Activated CD8-positive, alpha-beta memory T cell treated with anti-CD3 and anti-CD28 coated beads for 1 hour (primary cell): ENCODE data around the gene OGFOD2.

Experiments used
- DNase-seq, 2 donors: peaks; one replicate each; pipeline ENCODE4 v3.0.0-alpha.2; 2020; ENCODE audit warnings: low read depth in 1 of 2; ENCODE audit errors: extremely low read depth in 1 of 2

Gene OGFOD2

GRCh38 chr12:122976648-122976975 lies 1.6 kb downstream of the OGFOD2 start:
- no peak for DNase-seq

DNA sequence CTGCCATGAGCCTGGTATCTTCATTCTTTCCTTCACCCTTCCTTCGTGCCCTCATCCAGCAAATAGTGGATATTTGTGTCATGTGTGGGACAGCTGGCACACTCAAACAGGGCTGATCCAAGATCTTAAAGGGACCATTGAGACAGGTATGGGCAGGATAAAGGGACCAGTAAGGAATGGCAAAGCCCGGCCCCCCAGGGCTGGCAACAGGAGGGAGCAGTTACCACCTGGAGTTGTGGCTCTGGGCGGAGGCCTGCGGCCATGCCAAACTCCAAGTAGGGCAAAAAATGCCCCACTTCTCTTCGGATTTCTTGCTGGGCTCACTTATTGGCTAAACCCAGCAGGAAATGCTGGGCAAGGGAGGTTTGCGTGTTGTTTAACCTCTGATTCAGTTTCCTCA lies 2.1 kb downstream of the OGFOD2 start:
- no peak for DNase-seq

GRCh38 chr12:122977655-122978392 lies 2.8 kb downstream of the OGFOD2 start:
- no peak for DNase-seq

DNA sequence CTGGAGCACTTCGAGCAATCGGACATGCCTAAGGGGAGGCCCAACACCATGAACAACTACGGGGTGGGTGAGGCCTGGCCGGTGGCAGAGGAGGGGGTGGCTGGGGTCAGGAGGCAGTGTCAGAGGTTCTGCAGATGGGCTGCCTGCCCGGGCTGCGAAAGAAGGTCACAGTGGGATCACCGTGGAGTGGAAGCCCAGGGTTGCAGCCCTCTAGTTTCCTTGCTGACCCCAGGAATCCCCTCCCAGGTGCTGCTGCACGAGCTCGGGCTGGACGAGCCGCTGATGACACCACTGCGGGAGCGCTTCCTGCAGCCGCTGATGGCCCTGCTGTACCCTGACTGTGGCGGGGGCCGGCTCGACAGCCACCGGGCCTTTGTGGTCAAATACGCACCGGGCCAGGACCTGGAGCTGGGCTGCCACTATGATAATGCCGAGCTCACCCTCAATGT lies 3.5 kb downstream of the OGFOD2 start:
- DNase-seq: no peak

DNA sequence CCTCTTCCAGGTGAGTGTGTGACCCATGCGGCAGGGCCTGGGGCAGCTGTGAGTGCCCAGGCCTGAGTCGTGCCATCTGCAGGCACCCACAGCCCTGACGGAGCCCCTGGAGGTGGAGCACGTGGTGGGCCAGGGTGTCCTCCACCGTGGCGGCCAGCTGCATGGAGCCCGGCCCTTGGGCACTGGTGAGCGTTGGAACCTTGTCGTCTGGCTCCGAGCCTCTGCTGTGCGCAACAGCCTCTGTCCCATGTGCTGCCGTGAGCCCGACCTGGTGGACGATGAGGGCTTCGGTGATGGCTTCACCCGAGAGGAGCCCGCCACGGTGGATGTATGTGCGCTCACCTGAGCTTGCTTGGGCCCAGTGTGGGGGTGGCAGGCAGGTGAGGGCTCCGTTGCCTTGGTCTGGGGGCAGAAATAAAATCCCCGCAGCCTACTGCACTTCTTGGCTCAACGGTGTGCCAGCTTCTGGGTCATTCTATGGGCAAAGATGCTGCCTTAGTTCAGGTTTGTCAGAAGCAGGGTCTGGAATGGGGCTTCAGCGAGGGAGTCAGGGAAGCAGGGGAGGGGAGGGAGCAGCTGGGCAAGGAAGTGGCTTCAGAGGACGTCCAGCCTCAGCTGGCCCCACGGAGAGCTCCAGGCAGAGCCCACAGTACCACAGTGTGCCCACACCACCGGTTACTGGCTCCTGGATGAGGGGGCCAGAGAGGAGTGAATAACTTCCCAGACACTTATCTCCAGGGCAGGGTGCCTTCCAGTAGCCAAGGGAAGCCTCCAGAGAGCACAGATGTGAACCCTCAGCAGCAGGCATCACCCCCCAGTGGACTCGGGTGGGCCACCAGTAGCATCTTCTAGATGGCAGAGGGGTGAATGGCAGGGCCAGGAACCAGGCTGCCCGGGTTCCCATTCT lies 4.2 kb downstream of the OGFOD2 start:
- DNase-seq: no peak

DNA sequence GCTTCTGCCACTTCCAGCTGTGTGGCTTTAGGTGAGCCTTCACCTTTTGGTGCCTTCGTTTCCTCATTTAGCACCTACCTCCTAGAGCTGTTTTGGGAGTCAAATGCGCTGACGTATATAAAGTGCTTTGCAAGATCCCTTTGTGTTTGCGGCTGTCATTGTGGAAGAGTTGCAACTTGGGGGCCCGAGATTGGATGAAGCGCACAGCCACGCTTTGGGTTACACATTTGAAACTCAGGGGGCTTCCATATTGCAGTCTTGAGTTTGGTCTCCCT lies 4.8 kb downstream of the OGFOD2 start:
- no peak for DNase-seq

GRCh38 chr12:122980183-122981035 lies 5.4 kb downstream of the OGFOD2 start, which contains the start of gene ARL6IP4:
ARL6IP4 (plus strand) TSS chr12:122980681; CDS start chr12:122981140, 459 bp downstream.
- peak in 1 of 2 donors; percentile 50 for DNase-seq

DNA sequence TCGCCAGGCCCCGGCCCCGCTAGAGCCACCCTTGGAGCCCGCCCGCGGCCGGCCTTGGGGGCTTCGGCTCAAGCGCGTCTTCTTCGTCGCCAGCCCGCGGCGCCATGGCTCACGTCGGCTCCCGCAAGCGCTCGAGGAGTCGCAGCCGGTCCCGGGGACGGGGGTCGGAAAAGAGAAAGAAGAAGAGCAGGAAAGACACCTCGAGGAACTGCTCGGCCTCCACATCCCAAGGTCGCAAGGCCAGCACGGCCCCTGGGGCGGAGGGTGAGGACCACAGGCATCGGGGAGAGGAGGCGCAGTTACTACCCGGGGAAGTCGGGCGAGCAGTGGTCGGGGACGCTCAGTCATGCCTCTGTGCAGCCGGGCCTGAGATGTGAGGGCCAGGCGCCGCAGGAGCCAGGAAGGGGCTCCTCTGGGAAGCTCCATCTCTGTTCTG lies 6.0 kb downstream of the OGFOD2 start:
- no peak for DNase-seq

DNA sequence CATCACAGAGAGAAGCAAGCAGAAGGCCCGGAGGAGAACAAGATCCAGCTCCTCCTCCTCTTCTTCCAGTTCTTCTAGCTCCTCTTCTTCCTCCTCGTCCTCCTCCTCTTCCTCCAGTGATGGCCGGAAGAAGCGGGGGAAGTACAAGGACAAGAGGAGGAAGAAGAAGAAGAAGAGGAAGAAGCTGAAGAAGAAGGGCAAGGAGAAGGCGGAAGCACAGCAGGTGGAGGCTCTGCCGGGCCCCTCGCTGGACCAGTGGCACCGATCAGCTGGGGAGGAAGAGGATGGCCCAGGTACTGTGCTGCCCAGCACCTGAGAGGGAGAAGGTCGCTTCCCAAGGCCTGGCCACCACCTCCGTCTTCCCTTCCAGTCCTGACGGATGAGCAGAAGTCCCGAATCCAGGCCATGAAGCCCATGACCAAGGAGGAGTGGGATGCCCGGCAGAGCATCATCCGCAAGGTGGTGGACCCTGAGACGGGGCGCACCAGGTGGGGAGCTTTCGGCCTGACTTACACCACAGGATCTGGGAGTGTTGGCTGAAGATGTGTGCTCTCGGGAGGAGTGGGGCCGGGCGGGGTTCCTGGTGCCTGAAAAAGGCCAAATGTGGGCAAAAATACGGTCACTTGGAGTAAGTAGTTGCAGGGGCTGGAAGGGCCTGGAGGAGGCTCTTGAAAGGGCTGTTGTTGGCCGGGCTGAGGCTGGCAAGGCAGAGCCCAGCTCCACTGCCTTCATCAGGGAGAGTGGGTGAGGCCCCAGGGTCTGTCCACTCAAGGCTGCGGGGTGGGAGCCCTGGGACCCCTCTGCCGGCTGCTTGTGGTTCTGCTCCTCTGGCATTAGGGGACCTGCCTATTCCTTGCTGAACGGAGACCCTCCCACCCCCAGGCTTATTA lies 6.8 kb downstream of the OGFOD2 start:
- no peak for DNase-seq

GRCh38 chr12:122982477-122982815 lies 7.4 kb downstream of the OGFOD2 start:
- no peak for DNase-seq

- DNase-seq: no peak
Observed at GRCh38 chr12:122982963-122983788, 8.1 kb downstream of the OGFOD2 start.

DNA sequence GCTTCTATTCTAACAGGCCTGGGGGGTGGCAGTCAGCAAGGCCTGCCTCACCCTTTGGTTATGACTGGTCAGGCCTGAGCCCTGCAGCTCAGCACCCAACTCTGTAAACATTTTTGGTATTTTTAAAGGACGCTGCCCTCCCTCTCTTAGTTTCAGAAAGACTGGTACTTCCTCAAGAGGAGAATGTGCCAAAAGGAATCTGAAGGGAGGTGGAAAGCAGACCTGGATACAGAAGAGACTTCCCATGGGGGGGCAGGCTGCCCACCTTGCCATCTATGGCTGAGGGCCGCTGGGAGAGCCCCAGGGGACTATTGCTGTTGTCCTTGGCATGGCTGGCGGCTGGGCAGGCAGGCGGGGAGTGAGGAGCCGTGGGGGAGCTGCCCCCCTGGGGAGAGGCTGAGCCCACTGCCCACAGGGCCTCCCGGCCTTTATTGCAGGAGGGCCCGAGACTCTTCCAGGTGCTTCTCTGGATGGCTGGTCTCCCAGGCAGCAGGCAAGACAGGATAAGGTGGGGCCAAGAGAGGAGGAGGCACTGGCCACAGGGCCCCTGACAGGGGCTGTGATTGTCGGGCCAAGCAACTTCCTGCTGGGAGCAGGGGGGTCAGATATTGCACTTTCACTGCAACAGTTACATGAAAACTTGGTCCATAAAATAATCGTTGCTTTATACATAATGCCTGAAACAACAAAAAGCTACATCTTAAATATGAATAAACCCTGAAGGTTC lies 8.9 kb downstream of the OGFOD2 start:
- no peak for DNase-seq

GRCh38 chr12:122984612-122985337 lies 9.7 kb downstream of the OGFOD2 start:
- no peak for DNase-seq

DNA sequence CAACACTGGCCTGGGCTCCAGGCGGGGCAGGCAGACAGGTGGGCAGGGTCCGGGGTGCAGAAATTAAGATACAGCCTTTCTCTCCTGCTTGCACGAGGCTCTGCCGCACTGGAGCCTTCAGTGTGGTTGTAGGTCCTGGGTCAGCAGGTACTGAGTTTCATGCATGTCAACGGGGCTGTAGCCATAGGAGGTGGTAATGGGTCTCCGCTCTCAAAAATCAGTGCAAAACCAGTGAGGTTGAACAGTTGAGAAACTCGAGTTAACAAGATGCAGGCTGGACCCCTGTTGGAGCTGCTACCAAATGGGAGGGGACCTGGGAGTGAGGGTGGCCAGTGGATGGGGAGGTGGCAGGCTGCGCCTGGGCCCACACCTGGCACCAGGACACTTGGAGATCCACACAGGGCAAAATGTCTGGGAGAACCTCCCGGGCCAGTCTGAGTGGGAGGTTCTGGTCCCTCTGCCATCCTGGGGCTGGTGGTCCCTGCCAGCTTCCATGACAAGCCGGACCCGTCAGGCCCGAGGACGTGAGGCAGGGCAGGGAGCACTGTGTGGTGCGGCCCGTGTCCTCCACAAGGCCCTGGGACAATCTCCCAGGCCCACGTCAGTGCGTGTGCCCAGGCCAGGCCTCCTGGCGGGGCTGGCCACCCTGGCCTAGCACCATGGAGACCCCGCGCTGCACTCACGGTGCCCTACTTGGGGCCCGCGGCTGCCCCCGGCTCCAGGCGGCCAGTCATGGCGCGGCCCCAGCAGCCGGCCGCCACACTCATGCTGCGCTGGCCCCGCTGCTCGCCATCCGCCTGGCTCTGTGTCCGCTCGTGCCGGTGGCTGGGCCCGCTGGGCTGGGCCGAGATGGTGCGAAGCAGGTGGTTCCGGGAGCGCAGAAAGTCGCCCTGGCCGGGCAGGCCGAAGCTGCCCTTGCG lies 10.6 kb downstream of the OGFOD2 start:
- DNase-seq: no peak

DNA sequence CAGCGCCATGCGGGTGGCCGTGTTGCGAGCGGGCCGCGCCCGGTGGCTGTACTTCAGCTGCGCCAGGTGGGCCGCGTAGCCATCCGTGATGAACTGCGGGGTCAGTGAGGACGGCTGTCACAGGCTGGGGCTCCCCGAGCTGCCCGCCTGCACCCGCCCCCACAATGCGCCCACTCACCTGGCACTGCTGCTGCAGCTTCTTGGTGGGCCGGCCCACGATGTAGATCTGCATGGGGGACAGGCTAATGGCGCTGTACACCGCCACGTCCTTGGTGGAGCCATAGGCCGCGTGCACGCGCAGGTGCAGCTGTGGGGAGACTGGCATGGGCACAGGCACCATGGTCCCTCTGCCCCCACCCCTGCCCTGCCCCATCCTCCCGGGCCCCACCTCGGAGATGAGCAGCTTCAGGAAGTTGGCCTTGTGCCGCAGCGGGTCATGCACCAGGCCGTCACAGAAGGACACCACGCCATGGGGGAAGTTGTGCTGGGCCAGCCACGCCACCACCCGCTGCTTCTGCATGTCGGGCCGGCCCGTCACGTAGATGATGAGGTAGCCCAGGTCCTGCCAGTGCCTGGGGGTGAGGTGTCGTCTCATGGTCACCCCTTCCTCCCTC lies 11.3 kb downstream of the OGFOD2 start:
- DNase-seq: no peak

DNA sequence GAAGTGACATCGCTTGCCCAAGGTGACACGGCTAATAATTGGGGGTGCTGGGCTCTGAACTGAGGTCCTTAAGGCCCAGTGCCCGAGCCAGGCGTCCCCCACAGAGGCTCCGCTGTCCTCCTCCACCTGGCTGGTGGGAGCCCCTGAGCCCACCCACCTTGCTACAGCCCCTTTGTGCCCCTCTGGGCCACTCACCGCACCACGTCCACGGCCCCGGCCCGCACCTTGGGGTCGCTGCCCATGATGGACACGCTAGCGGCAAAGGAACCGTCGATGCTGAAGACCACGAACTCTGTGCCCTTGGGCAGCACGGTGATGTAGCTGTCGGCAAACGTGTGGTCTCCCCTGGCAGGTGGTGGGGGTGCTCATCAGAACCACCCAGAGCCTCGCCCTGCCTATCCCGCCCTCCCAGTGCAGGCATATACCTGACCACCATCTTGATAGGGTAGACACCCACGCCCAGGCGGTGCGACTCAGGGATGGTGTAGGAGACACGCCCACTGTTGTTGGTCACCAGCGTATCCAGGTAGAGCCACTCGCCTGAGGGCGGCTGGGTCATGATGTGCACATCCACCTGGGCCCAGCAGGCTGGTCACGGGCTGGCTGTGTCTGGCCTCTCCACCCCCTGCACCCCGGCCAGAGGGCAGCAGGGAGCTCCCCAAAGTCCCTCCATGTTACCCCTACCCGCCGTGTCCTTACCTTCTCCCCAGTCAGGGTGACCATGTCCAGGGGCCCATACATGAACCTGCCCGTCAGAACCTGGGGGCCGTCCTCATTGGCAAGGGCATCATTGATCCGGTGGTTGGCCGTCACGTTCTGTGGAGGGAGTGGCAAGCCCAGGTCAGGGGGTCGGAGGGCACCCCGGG lies 12.3 kb downstream of the OGFOD2 start:
- DNase-seq: no peak
